Right lobe of liver (tissue), 4 donors: ENCODE data around the gene C9orf152.

Experiments used
- POLR2A ChIP-seq: fragments of 450-650 bp; IDR thresholded peaks from one replicate; pipeline ENCODE4 v1.6.1; 2017; ENCODE audit warnings: antibody characterized with exemption, mild to moderate bottlenecking
- TF ChIP-seq, protein P1 (sequence below), 4 donors: fragments of 200-600 bp in 3 of 4; fragments of 450-650 bp in 1 of 4; IDR thresholded peaks; one replicate each; pipeline versions ENCODE4 v1.5.1 to v1.8.0; 2016 to 2022; ENCODE audit warnings: antibody characterized with exemption in 4 of 4, mild to moderate bottlenecking in 2 of 4
- donor health status: DM: no; HTN: no; CAD: no.
- donor health status: DM: no; HTN: no; CAD: no.
- donor health status: DM: no; HTN: yes; CAD: no.

DNA sequence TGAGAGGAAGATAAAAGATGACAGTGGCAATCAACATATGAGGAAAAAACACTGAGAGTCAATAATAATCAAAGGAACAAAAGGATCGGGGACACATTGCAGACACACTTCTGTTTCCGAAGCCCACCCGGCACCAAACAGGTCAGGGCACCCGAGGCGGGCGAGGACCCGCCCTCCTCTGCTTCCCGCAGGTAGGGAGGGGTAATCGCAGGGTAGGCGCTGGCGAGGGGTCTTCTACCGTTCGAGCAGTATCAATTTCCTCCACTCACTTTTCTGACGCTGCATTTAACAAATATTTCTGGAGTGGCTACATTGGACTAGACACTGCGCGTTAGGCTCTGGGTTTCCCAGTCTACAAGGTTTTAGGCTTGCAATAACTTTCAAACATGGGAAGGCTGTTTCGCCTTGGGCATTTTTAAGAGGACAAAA lies 47.1 kb upstream of the C9orf152 start:
- TF ChIP-seq, protein P1, sequence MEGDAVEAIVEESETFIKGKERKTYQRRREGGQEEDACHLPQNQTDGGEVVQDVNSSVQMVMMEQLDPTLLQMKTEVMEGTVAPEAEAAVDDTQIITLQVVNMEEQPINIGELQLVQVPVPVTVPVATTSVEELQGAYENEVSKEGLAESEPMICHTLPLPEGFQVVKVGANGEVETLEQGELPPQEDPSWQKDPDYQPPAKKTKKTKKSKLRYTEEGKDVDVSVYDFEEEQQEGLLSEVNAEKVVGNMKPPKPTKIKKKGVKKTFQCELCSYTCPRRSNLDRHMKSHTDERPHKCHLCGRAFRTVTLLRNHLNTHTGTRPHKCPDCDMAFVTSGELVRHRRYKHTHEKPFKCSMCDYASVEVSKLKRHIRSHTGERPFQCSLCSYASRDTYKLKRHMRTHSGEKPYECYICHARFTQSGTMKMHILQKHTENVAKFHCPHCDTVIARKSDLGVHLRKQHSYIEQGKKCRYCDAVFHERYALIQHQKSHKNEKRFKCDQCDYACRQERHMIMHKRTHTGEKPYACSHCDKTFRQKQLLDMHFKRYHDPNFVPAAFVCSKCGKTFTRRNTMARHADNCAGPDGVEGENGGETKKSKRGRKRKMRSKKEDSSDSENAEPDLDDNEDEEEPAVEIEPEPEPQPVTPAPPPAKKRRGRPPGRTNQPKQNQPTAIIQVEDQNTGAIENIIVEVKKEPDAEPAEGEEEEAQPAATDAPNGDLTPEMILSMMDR (IDR thresholded peaks at IDR 0.05) = no peak
- TF ChIP-seq POLR2A = no peak
